GM18858 (cell line): Measurements from ENCODE around the gene ARGFX.
A peak's percentile ranks its signal among the peaks of the same experiment; 100 is the strongest.
"Not testable (repeated sequence)": the region's sequence is repeated elsewhere in the genome, so short reads cannot be mapped to it uniquely, and the experiment has no call there.

Experiments used
- ATAC-seq: cut with Tn5 transposase; IDR thresholded peaks from one replicate; pipeline ENCODE4 v1.9.1; 2021; ENCODE audit not compliant: unreplicated experiment

The ARGFX gene

DNA sequence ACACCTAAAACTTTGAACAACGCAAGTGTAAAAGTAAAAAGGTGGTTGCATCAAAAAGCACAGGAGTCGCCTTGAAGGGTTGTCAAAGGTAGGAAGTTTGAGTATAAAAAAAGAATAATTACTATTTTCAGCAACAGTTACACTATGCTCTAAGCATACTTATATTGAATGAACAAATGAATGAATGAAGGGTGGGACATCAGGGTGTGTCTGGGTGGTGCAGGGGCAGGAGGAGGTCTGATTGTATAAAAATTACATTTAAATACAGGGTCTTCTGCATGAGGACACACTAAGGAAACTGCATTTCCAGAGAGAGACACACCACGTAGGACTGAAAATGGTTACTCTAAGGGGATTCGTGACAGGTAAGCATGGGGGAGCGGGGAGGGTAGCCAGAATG lies at the start of gene ARGFX:
ARGFX (plus strand) TSS at position 301 of the 400 bp plus-strand sequence. CDS start 2,765 bp downstream, outside the sequence.
- ATAC-seq: no peak

DNA sequence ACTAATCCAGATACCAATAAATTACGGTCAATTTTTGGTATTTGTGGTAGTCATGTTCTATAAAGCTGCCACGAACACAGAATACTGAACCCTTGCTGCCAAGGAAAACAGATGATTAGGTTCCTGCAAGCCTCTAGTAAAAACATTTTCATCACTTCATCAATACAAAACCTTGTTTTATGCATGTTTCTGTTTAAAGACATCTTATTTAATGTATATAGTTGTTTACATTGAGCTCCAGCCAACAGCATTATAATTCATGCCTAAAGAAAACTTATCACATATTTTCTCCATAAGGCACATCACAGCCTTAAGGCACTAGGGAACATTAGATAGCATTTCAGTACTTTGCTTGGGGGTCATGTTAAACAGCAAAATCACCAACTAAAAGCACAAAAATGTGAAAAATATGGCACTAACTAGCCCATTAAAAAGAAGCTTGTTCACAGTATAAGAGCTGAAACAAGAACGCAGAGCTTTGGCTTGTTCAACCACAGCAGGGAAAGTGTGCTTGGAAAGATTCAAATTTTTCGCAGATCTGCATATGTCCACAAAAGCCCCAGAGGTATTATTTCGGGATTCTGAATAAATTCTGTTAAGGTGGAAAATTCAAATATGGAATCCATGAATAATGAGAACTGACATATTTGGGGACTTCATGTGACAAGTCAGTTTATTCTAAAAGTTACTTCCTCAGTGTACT lies 49.6 kb upstream of the ARGFX start:
- ATAC-seq: no peak

DNA sequence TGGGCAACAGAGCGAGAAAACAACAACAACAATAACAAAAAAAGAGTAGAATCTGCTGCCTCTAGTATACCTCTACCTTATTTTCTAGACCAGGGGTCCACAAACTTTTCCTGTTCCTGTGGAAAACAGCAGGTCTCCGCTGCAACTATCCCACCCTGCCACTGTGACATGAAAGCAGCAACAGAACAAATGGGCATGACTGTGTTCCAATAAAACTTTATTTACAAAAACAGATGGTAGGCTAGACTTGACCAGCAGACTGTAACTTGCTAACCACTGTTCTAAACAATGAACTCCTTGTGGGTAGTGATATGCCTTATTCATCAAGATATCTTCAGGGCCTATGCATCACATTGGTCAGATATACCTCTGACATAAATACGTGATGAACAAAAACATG lies 47.2 kb upstream of the ARGFX start:
- ATAC-seq: no peak

DNA sequence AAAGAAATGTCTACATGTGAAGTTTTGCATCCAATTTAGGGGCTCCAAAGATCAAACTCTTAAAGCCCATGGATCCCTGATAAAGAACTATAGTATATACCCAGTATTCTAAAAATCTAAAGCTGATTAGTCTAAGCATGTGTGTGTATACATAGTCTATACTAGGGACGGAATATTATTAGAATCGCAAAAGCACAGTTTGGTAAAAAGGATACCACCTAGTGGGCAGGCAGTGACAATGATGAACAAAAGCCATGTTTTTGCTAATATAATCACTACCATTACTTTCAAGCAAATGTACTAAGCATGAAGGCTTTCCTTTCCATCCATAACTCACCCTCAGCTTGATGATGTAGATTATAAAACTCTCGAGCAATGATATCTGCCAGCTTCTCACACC lies 38.4 kb upstream of the ARGFX start:
- ATAC-seq: no peak

DNA sequence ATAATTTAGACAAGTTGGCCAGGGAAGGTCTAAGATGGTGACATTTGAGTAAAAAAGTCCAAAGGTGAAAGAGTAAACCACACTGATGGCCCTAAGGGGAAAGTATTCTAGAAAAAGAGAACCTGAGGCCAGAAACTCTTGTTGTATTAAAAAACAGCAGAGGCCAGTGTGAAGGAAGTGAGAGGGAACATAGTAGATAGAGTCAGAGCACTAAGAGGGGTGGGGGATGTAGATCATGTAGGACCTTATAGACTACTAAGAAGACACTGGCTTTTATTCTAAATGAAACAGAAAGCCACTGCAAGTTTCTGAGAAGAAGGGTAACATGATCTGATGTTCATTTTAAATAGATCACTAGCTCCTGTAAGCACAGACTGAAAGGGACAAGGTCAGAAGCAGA lies 36.5 kb upstream of the ARGFX start:
- ATAC-seq: no peak

DNA sequence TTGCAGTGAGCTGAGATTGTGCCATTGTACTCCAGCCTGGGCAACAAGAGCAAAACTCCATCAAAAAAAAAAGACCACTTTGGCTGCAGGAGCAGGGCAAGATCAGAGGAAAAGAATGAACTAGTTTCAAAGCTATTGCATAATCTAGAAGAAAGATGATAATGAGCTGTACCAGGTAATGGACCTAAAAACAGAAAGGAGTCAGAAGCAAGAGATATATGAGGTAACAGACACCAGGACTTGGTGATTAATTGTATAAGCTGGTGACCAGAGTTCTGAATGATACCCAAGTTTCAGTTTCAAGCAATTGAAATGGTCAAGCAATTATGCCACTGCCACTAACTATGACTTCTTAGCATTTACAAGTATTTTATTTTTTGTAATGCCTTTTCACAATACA lies 24.8 kb upstream of the ARGFX start:
- ATAC-seq: no peak

DNA sequence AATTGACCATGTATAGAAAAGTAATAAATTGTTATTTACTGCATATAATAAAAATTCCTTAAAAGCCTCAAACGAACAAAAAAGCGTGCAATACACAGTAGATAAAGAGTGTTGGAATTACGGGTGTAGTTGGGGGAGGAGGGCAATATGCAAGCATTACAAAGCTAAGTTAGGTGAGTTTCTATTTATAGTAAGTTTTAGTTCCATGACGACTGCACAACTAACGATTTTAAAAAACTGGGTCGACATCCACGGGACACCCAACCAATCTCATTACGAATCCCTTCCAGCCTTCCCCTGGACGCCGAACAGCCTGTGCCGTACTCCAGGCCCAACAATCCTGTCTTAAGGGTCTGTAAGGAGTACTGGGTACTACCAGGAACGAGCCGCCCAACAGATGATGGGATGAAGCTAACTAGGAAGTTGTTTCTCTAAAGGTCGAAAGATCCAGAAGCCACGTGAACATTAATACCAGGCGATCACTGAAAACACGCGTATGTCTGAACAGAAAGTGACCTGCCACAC lies 22.6 kb upstream of the ARGFX start:
- ATAC-seq: no peak

DNA sequence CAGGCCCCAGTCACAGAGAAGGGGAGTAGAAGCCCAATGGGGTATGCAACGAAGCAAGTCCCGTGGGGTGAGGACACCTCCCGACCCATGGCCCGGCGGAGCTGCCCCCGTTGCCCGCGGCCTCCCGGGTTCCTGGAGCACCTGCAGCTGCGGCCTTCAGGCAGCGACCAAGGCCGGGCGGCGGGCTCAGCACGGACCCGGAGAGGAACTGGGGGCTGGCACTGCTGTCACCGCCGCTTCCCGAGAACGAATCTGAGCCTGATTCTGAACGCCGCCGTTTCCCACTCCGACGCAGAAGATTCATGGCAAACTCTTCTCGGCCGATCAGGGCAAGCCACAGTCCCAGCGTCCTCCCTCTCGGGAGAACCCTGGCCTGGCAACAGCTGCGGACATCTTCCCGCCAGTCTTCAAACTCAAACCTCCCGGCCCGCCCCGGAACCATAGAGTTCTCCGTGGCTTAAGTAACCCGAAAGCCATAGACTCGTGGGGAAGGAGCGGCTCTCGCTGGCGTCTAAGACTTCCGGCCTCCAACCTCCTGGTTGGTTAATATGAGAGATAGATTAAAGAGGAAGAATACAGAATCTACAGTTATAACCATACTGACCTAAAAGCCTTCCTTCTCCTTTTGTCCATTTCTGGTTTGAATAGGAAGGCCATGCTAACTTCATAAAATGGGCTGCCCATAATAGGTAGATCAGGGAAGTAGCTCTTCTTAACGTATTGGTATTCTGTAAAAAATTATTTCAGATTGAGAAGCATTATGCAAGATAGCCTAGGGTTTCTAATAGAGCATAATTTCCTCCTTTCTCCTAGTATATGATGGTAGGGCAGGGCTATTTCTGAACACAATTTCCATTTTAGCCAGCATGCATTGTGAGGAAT lies 21.9 kb upstream of the ARGFX start, which contains the start of gene POLQ:
POLQ (minus strand) TSS at position 415 of the 882 bp plus-strand sequence; CDS start at position 304, 111 bp downstream.
- ATAC-seq: peak; percentile 68

DNA sequence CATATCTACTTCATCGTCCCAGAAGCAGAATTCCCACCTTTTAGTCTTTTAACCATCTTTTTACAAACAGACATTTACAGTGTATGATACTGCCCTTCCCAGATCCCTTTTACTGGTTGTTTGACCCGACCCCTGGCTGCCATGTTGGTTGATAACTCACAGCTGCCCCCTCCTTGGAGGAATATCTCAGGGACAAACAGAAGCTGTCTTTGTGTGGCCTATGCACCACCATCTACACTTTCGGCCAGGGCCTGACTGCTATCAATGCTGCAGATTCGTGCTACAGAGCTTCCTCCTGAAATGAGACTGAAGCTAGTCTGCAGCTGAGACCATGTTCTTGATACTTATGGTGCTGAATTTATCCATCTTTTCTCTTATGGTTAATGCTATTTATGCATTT lies 15.4 kb upstream of the ARGFX start:
- no peak for ATAC-seq

DNA sequence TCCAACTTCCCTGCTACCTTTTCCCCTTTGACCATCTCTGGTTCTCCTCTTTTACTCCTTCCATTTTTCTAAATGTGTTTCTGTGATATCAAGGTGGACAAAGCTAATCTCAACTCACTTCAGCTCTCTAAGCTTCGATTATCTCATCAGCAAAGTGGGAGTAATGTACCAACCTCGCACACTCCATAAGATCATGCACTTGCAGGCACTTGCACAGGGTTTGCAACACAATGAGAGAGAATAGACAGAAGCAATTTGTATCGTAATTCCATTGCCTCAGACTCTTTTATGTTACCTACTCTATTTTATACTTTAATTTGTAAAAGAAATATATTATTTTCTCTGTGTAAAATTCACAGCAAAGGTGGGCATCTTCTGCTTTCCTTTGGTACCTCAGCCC lies 15.0 kb upstream of the ARGFX start:
- no peak for ATAC-seq

DNA sequence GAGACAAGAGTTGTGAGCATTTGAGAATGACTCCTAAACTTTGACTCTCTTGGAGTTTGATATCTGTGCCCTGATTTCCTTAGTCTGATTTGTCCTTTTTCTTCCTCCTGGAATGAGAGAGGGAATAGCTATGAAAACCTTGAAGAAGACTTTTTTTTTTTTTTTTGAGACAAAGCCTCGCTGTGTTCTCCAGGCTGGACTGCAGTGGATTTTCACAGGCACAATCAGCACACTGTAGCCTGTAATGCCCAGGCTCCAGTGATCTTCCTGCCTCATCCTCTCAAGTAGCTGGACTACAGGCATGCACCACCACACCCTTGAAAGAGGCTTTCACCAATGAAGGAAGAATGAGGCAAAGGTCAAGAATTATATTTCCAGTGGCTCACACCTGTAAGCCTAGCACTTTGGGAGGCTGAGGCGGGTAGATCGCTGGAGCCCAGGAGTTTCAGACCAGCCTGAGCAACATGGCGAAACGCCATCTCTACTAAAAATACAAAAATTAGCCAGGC lies 10.3 kb upstream of the ARGFX start:
- no peak for ATAC-seq

DNA sequence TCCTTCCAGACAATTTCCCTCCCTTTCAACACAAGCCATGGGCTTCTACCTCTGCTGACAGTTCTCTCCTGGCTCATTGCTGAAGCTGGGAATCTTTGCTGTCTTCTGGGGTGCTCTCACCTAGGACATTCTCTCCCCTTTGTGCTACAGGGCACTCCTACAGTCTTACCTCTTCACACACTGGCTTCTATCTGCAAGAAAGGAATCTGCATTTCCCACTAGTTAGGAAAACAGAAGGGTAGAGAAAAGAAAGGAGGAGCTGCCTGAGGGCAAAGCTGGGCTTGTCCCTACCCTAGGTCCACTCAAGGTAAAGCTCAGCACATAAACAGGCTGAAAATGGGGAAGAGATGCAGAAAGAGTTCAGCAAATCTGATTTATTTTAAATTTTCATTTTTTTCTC lies 5.6 kb upstream of the ARGFX start:
- ATAC-seq: no peak

DNA sequence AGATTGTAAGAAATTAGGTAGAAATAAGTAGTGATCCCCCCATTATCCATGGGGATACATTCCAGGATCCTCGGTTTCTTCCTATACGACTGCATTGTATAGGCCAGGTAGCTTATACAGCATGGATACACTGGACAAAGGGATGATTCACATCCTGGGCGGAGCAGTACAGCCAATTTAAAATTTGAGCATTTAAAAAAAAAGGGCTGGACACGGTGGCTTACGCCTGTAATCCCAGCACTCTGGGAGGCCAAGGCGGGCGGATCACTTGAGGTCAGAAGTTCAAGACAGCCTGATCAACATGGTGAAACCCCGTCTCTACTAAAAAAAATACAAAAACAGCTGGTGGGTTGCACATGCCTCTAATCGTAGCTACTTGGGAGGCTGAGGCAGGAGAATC lies 976 bp upstream of the ARGFX start:
- no peak for ATAC-seq

DNA sequence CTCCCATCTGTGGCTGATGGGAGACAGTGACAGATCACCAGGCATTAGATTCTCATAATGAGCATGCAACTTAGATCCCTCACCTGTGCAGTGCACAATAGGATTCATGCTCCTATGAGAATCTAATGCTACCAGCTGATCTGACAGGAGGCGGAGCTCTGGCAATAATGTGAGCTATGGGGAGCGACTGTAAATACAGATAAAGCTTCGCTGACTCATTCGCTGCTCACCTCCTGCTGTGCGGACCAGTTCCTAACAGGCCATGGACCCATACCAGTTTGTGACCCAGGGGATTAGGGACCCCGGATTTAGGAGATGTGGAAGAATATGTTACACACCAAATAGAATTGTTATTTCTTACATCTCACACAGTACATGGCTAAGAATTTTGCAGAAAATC lies 6.7 kb downstream of the ARGFX start:
- no peak for ATAC-seq

DNA sequence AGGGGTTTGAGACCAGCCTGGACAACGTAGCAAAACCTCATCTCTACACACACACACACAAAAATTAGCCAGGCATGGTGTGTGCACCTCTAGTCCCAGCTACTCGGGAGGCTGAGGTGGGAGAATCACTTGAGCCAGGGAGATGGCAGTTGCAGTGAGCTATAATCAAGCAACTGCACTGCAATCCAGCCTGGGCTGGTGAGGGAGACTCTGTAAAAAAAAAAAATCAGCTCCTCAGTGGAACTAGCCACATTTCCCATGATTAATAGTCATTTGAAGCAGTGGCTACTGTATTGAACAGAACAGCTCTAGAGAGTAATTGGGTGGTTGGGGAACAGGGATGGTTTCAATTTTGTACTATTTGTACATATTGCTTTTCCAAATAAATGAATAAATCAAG lies 13.9 kb downstream of the ARGFX start:
- no peak for ATAC-seq

DNA sequence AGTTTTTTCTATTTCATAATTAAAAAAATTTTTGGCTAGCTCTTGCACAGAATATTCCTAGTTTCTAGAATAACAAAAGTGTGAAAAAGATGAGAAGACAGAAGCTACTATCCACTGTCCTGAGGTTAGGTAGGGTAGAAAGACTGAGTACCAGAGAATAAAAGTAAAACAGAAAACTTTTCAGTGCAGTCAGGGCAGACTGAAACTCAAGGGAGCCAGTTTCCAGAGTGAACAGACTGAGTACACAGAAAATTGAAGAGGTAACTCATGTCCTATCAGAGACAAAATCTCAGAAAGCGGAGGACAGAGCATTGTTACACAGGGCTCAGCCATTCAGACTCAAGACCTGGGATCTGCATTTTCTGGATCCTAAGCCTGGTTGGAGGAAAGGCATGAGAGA lies 16.7 kb downstream of the ARGFX start:
- no peak for ATAC-seq

DNA sequence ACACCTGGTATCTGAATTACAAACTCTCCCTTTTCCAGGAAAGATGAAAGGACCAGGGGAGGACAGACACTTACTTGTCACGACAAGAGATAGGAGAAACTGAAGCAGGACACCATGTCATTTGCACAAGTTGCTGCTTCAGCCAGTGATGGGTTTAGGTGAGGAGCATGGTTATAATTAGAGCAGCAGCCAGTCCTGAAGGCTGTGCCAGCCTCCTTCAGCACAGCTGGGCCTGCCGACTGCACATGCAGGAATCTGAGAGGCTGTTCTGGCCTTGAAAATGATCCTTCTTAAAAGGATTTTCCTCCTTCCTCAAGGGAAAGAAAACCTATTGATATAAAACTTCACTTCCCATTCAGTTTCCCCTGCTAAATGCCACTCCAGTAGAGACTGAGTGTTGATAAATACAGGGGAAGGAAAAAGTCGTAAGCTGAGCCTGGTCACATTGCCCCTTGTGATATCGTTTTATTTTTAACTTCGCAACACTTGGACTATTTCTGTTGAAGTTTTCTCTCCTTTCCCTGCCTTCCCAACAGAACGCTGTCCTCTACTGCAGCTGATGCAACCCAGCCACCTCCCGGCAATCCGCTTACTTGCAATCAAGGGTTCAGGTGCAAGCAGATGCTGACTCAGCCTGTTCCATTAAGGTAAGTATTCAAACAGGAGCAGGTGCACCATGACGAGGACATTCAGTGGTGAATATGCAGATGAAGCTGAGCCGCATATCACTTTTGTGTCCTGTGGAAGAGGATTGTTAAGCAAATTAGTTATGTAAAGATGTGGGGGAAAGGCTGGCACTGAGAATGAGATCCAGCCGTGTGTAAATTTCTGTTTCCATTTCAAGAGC lies 25.3 kb downstream of the ARGFX start, which contains the start of gene FBXO40:
FBXO40 (plus strand) TSS at position 524 of the 847 bp plus-strand sequence. CDS start 27,197 bp downstream, outside the sequence.
- no peak for ATAC-seq

DNA sequence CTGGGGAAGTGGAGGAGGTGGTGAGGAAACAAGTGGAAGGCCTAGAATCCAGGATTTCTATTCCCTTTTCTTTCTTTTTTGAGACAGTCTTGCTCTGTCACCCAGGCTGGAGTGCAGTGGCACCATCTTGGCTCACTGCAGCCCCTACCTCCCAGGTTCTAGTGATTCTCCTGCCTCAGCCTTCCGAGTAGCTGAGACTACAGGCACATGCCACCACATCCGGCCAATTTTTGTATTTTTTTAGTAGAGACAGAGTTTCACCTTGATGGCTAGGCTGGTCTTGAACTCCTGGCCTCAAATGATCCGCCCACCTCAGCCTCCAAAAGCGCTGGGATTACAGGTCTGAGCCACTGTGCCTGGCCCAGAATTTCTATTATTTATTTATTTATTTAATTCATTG lies 26.1 kb downstream of the ARGFX start:
- ATAC-seq: not testable (repeated sequence)

DNA sequence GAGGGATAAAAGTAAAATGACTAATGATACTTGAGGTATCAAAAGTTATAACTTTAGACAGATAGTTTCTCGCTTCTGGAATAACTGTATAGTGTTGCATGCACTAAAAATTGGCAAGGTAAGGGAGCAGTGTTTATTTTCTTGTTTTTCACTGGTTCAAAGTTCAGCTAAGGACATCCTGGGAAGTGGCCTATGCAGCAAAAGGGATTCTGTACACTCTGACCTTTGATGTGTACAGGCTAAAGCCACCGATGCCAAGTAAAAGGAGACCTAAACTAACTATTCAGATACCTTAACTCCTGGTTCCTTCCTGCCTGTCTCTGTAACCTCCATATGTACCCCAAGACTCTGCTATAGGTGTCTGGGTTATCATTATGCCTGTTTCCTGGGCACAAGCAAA lies 27.1 kb downstream of the ARGFX start:
- ATAC-seq: no peak

DNA sequence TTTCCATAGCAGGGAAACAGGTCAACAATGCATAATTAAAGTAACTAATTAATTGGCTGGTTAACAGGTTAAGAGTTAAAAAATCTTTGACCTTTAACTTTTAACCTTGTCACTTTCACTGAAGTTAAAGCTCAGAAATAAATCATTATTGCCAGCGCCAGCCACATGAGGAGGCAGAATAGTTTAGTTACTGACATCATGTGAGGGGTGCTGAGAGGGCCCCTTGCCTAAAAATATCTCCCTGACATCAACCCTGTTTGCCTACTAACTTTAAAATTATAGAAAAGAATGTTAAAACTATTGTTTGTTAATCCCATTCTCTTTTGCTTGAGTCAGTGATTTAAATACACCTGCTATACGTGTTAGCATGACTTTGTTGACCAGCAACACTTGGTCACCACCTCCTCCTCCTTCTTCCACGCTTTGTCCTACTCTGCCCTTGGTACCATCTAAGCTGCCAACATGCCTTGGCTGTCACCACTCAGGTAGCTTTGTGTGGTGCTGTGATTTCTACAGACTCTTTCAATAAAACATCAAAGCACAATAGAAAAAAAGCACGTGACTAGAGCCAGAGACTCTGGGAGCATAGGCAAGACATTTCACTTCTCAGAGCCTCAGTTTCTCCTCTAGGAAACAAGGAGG lies 28.1 kb downstream of the ARGFX start:
- ATAC-seq: no peak
